Globus pallidus (tissue), 1 donor: Measurements from ENCODE around the gene WDR46.

Experiments
- DNase-seq: peaks from one replicate; pipeline ENCODE4 v3.0.0-alpha.2; 2015; ENCODE audit warnings: low spot score

WDR46 gene

DNA sequence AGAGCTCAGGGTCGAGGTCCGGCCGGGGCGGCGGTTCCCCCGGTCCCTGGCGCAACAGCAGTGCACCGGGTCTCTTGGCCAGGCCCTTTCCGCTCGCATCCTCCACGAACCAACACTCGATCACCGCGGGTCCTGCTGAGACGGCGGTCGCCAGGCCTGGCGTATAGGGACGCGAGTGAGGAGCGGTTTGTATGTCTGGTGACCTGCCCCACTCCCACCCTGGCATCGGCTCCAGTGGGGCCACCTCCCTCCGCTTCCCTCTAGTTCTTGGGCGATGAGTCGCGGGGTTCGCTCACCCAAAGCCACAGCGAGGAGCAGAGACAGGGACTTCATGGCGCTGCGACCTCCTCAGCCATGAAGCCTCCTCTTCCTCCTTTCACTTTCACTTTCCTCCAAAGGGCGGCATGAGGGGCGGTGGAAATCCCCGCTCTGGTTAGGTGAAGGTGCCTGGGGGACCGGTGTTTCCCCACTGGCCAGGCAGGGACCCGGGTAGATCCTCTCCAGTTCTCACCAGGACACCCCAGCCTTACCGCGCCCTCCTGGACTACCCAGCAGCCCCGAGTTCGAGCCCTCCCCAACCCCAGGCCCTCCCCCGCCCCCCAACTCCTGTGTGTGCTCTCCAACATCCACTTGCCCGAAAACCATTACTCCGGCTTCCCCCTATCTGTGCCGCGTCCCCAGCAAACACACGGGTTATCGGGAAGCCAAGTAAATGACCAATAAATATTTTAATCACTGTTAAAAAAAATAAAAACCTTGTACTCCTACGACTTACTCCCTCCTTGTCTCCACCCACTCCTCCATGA lies 24.9 kb upstream of the WDR46 start, which contains the start of gene TAPBP:
Gene TAPBP (minus strand): TSS at position 370 of the 806 bp plus-strand sequence. CDS start 37 bp downstream, at position 333.
- peak; percentile 61 for DNase-seq

GRCh38 chr6:33313105-33313708 lies 24.2 kb upstream of the WDR46 start:
- DNase-seq = peak; percentile 42

DNA sequence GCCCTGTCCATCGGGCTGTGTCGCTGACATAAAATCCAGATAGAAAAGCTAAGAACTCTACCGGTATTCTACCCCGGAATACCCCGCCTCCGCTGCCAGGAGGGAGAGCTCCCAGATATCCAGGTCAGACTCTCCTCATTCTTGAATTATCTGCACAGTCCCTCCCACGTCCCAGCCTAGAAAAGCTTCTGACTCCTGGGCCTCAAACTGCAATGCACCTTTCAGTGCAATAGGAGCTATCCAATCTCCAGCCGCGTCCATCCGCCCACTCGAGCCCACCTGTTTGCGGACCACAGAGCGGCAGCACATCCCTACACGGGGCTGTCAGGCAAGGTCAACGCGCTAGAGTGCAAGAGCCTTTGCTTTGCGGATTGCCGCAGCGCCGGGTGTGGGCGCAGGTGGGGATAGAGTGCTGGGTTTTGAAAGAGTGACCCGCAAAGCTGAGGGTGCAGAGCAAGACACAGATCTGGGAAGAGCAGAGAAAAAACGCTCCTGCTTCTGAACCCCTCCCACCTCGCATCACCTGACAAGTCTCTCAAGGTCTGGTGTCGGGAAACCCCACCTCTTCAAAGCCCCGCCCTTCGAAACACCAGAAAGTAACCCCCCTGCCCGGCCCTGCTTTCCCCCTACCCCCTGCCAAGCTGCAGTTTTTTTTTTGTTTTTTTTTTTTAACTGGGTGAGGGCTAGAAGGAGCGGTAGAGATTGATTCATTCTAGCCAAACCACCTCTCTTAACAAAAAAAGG lies 23.5 kb upstream of the WDR46 start:
- DNase-seq = peak; percentile 53

DNA sequence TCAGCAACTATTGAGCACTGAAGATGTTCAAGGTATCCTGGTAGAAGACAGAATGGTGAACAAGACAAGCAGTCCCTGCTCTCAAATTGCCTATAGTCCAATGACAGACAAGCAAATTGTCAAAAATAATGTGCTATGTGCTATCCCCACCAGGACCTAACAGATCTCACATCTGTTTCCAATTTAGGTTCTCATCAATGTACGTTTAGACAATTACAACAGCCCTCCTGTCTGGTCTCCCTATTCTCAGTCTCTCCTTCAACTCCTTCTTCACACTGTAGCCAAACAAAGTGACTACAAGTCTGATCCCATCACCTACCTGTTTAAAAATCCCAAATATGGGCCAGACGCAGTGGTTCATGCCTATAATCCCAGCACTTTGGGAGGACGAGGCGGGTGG lies 17.3 kb upstream of the WDR46 start:
- DNase-seq = no peak

DNA sequence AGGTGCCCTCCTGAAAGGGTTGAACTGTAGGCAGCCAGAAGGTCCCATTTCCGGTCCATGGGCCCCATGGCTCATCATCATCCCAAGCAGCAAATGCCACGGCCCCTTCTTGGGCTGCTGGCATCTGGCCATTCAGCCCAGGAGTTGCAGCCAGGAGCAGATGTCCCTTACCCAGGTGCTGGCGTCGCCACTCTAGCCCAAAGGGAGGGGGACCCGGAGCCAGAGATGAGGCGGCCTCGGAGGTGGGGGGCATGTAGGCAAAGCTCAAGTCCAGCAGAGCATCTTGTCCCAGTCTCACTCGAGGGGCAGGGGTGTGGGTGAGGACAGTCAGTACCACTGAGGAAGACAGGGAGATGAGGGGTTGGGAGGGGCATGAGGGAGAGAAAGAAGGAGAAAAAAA lies 16.0 kb upstream of the WDR46 start:
- DNase-seq = no peak

- DNase-seq = no peak
Observed at GRCh38 chr6:33304216-33304615, 15.2 kb upstream of the WDR46 start.

GRCh38 chr6:33301877-33302276 lies 12.8 kb upstream of the WDR46 start:
- DNase-seq = no peak

DNA sequence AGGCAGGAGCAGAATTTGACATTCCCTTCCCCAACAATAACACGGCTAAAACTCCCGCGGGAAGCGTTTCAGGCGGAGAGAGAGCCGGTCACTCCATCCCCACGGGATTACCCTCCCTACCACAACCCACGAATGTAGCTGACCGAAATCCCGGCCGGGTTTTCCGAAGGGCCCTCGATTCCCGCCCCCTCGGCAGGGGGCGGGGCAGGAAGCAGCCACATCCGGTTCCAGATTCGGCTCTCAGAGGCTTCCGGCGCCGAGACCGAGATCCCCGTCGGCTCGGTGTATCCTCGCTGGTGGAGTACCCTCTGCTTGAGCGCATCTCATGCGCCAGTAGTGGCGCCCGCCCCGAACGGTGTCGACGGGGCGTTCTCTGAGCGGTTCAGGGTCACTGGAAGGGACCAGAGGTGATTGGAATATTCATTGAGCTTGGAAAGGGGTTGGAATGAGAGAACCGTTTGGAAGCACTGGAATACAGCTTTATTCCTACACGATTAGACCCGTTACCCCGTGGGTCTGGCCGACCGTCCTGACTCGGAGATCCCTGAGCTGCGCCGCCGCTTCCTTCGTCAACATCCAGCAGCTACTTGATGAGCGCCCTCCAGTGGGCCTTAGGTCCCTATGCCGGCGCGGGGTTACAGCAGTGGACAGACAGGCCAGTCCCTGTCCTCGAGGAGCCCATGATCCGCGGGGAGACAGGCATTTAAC lies 10.4 kb upstream of the WDR46 start:
- DNase-seq = peak; percentile 89

DNA sequence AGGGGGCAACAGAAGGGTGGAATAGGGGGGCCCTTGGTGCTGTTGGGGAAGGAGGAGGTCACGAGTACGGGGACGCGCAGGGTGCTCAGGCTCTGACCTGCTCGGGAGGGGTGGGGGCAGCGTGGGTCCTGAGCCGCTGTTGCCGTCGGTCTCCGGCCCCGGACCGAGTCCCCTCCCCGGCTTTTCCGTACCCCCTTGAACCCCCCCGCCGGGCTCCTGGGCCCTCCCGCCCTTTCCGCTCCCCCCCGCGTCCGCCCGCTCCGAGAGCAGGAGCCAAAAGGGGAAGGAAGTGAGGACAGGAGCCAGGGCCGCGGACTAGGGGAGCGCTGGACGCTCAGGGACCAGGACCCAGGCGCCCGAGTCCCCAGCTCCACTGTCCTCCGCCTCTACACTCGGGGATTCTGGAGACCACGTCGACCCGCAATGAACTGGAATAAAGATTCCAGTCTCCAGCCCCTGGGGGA lies 9.8 kb upstream of the WDR46 start, which contains the start of gene RGL2:
Gene RGL2 (minus strand): TSS at position 170 of the 464 bp plus-strand sequence. CDS start 332 bp downstream, outside the sequence.
- peak; percentile 83 for DNase-seq

DNA sequence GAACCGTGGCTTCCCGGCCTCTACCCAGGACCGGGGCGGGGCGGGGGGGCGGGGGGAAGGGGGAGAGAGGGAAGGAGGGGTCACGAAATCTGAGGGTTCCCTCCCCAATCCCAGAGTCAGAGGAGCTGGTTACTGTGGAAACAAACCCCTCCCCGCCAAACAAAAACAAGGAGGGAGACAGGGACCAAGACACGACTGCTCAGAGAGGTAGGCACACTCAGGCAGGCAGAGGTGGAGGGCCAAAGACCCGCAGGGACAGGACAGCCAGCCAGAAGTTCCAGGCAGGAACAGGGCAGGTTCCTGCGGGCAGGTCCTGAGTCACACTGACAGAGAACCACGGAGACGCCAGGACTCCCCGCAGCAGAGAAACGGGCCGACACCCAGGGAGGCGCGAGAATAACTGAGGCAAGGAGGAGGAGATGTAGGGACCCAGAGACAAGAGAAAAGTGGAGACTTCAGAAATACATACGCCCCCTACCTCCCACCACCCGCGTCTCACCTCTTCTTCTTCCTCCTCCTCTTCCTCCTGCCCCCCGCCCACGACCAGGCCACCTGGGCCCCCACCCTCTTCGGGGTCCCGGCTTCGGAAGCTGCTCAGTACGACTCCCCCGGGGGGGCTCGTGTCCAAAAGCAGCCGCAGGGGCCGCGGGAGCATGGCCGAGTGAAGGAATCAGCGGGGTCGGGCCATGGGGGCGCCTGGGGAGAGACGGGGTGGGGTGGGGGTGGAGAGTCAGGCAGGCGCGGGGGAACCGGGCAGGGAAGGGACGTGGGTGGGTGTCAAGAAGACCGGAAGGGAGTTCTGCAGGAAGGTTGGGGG lies 9.1 kb upstream of the WDR46 start:
- DNase-seq = peak; percentile 47

GRCh38 chr6:33297406-33297955 lies 8.4 kb upstream of the WDR46 start:
- no peak for DNase-seq

DNA sequence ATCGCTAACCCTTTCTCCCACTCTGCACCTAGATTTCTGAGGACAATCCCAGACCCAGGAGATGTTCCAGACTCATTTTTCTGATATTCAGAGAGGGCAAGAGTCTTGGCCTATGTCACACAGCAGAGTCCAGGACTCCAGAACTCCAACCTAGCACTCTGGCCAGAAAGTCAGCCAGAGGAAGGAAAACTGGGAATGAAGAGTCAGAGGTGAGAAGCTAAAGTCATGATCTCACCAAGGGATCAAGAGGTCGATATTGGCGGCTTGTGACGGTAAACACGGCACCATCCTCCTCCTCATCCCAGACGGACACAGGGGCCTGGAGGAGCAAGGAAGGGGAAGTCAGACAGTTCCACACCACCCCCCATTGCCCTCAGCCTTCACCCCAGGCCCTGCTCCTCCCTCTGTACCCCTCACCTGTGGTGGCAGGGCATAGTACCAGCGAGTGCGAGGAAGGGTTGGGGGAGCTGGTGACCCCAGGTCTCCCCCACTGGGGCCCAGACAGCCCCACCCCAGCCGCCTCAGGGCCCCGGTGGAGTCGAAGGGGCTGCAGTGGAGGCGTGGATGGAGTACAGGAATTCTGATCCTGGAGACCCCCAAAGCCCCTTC lies 7.9 kb upstream of the WDR46 start:
- no peak for DNase-seq

- DNase-seq = no peak
Observed at GRCh38 chr6:33295621-33296369, 6.8 kb upstream of the WDR46 start.

DNA sequence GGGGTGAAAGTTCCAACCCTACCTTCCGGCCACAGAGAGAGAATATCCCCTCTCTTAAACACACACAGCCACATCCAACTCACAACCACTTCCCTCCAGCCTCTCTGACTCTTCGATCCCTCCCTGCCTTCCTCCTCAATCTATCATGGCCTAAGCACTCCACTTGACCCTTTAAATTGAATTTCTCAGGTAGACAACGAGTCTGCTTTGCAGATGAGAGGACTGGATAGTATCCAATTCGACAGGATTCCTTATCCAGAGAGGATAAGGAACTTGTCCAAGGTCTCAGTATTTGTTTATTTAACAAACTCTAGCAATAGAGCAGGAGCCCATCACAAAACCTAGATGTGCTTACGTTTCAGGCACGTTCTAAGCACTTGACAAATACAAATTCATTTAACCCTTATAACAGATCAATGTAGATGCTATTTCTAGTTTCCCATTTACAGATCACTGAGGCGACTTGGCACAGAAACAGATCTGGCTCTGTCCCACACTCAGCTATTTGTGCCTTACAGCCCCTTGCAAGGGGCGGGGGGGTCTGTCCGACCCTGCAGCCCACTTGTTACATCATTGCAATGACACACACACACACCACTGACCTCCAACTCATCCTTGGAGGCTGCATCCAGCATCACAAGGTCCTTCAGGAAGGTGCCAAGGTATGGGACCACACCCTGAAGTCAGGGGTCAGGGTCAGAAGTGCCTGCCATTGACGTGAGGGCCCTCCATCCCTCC lies 5.2 kb upstream of the WDR46 start:
- DNase-seq = no peak

DNA sequence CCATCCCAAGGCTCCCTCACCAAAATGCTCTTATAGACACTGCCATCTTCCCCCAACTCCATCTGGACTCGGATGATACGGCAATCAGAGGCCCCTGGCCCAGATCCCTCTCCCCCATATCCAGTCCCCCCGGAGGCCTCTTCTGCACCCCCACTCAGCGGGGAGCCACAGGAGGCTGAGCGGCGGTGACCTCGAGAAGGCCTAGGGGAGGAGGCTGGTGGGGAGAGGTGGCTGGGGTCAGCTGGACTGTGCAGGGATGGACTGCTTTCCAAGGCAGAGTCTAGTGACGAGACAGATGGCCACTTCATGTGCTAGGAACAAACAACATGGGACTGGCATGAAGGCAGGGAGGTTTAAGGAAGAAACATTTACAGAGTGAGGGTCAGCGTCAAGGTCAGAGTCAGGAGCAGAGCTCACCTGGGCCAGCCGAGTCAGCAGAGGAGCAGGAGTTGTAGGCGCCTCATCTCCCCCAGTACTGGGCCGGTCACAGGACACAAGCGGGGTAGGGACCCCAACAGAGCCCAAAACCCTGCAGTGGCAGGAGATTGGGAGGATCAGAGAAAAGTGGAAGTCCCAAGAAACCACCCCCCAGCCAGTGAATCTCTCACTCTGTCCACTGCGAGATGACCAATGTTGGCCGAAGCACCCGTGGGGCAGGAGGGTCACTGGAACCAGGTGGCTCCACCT lies 4.1 kb upstream of the WDR46 start:
- DNase-seq = no peak

GRCh38 chr6:33290459-33290858 lies 1.4 kb upstream of the WDR46 start:
- DNase-seq = no peak

GRCh38 chr6:33289784-33290315 lies 811 bp upstream of the WDR46 start:
- no peak for DNase-seq
